HG02885 (cell line): ENCODE measurements around the gene TMPRSS11A.

Source experiments
- ATAC-seq: cut with Tn5 transposase; IDR thresholded peaks from one replicate; pipeline ENCODE4 v1.9.1; 2021; ENCODE audit warnings: mild to moderate bottlenecking; ENCODE audit not compliant: unreplicated experiment, poor library complexity

The TMPRSS11A gene

GRCh38 chr4:67877086-67877485 is 86.2 kb downstream of the TMPRSS11A start:
- ATAC-seq, result no peak

DNA sequence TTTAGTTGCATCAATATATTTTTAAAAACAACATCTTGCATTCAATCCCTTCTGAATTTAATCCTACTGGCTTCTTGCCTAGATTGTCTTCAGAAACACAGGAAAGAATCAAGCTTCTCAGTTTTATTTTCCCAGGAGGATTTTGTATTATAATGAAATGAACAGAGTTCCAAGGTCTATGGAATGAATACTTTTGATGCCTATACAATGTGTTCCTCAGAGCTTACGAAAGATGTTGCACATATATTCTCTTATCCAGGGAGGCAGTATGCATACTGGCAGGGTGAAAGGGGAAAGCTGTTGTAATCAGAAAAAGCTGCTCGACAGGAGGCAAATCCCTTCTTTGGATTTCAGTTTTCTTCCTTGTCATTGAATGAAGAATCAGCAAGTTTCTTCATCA is 88.3 kb downstream of the TMPRSS11A start:
- no peak for ATAC-seq

- no peak for ATAC-seq
Measured at GRCh38 chr4:67873116-67873515, 90.2 kb downstream of the TMPRSS11A start.

- ATAC-seq, result peak; percentile 95
Measured at GRCh38 chr4:67871867-67872266, 91.4 kb downstream of the TMPRSS11A start.

DNA sequence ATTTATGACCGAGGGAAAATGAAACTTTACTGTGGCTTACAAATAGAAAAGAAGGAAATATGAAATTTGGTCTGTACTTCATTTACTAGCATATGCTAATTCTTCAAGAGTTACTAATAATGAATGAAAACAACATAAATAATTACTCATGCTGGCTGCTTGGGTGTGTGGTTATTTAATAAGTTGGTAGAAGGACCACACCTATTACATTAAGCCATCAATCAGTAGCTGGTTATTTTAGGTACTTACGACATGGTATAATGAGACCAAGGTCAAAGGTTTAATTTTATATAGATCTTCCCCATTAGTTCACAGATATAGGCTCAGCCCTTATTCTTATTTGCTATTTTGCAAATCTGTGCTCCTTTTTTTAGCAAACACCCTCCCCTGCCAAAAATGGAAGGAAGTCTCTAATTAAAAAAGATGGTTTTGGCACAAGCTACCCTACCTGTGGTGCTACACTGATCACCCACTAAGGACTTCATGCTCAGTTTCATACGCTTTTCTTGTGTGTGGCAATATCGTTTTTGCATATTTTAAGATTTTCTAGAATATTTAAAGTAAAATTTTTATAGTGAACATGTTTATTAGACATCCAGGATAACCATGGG is 93.6 kb downstream of the TMPRSS11A start:
- ATAC-seq, result no peak

GRCh38 chr4:67861513-67861912 is 101.8 kb downstream of the TMPRSS11A start:
- peak; percentile 40 for ATAC-seq
